Measurements from ENCODE around the gene PCYT2.

PCYT2 gene

DNA sequence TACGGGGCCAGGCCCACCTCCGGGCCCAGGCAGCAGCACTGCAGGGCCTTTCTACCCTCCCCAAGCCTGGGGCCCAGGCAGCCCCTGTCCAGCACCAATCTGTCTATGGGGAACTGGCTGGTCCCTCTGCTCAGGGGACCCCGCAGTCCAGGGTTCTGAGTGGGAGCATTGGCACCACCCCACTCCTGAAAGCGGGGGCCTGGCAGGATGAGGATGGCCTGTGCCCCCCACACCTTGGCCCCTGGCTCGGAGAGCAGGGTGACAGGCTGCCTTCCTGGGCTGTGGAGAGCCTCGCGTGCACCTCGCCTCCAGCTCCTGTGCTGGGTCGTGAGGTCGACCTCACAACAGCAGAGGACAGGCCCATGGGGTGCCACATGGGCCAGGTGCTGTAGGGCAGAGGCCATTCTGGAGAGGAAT is 7.8 kb downstream of the PCYT2 start:
- H3K4me3 ChIP-seq (ENCODE audit: low read depth, low read length): no peak overlapping the region
- H3K4me1 ChIP-seq (ENCODE audit: control insufficient read depth, insufficient read depth, low read length, unreplicated experiment): peaks cover 9% of the 10 kb centered on the region
- peaks cover 4% of the 10 kb centered on the region; the same call in 1 of the 2 replicates for H3K36me3 ChIP-seq (ENCODE audit: insufficient read depth, low read length)
- no peak overlapping the region for H3K27ac ChIP-seq (ENCODE audit: low read depth, low read length)
- H2AFZ ChIP-seq (ENCODE audit: low read length, unreplicated experiment): no peak overlapping the region
- no peaks in the 10 kb centered on the region for H3K27me3 ChIP-seq (ENCODE audit: insufficient read depth, low read length)
- H3K79me2 ChIP-seq (ENCODE audit: control insufficient read depth, insufficient read depth, low read length, unreplicated experiment): no peaks in the 10 kb centered on the region

DNA sequence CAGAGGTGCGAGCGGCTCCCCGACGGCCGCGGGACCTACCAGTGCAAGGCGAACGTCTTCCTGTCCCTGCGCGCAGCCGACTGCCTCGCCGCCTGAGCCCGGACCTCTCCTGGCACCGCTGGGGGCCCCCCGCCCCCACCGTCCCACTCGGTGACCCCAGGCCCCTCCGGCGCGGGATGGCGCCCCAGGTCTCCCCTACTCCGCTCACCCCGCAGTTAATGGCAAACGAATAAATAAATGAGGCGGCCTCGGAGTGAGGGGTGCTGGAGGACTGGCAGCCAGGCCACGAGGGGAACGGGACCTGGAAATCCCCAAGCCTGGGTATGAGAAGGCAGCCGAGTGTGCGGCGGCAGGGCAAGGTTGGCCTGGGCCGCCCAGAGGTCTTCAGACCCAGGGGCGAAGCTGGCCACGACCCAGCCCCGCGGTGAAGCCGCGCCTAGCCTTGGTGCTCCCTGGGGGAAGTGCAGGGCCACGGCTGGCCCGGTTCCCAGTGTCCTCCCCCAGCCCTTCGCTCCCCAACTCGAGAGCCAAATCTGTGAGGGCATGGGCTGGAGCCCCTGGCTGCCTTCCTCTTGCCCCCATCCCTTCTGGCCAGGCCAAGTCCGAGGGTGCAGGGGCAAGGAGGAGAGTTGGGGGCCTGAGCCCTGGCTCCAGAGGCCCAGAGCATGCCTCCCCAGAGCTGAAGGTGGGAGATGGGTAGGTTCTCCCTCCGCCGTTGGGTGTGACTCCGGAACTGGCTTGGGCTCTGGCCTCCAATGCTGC is 8.4 kb downstream of the PCYT2 start:
- H3K4me3 ChIP-seq (ENCODE audit: low read depth, low read length): peak overlapping the region; percentile 63
- peaks cover 13% of the 10 kb centered on the region for H3K4me1 ChIP-seq (ENCODE audit: control insufficient read depth, insufficient read depth, low read length, unreplicated experiment)
- H3K27ac ChIP-seq (ENCODE audit: low read depth, low read length): no peak overlapping the region
- H3K79me2 ChIP-seq (ENCODE audit: control insufficient read depth, insufficient read depth, low read length, unreplicated experiment): no peaks in the 10 kb centered on the region
- H3K36me3 ChIP-seq (ENCODE audit: insufficient read depth, low read length): peaks cover 4% of the 10 kb centered on the region; the same call in 1 of the 2 replicates
- H3K27me3 ChIP-seq (ENCODE audit: insufficient read depth, low read length): no peaks in the 10 kb centered on the region
- no peak overlapping the region for H2AFZ ChIP-seq (ENCODE audit: low read length, unreplicated experiment)

DNA sequence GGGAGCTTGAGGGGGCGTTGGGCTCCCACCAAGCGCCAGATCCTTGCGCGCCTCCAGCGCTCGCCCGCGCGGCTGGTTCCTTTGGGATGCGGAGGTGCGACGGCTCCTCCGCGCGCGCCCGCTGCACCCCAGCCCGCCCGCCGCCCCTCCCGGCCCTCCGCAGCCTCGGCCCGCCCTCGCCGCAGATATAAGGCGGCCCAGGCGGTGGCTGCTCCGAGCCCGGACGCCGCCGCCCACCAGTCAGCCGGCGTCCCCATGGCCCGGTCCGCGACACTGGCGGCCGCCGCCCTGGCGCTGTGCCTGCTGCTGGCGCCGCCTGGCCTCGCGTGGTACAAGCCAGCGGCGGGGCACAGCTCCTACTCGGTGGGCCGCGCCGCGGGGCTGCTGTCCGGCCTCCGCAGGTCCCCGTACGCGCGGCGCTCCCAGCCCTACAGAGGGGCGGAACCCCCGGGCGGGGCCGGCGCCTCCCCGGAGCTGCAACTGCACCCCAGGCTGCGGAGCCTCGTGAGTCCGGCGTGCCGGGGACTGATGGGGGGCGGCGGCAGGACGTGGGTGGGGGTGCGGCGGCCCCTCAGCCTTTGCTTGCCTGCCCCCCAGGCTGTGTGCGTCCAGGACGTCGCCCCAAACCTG is 9.1 kb downstream of the PCYT2 start, which contains the start of gene NPB:
Gene NPB (plus strand): TSS at position 216 of the 630 bp plus-strand sequence. CDS start 40 bp downstream, at position 256.
- no peak within 1 kb of the TSS for H2AFZ ChIP-seq (ENCODE audit: low read length, unreplicated experiment)
- H3K79me2 ChIP-seq (ENCODE audit: control insufficient read depth, insufficient read depth, low read length, unreplicated experiment): no peaks in the 10 kb centered on the region
- H3K27ac ChIP-seq (ENCODE audit: low read depth, low read length): no peak within 1 kb of the TSS
- peaks cover 20% of the 10 kb centered on the region for H3K4me1 ChIP-seq (ENCODE audit: control insufficient read depth, insufficient read depth, low read length, unreplicated experiment)
- peak within 1 kb of the TSS; percentile 63 for H3K4me3 ChIP-seq (ENCODE audit: low read depth, low read length)
- H3K36me3 ChIP-seq (ENCODE audit: insufficient read depth, low read length): peaks cover 4% of the 10 kb centered on the region; the same call in 1 of the 2 replicates
- no peaks in the 10 kb centered on the region for H3K27me3 ChIP-seq (ENCODE audit: insufficient read depth, low read length)

DNA sequence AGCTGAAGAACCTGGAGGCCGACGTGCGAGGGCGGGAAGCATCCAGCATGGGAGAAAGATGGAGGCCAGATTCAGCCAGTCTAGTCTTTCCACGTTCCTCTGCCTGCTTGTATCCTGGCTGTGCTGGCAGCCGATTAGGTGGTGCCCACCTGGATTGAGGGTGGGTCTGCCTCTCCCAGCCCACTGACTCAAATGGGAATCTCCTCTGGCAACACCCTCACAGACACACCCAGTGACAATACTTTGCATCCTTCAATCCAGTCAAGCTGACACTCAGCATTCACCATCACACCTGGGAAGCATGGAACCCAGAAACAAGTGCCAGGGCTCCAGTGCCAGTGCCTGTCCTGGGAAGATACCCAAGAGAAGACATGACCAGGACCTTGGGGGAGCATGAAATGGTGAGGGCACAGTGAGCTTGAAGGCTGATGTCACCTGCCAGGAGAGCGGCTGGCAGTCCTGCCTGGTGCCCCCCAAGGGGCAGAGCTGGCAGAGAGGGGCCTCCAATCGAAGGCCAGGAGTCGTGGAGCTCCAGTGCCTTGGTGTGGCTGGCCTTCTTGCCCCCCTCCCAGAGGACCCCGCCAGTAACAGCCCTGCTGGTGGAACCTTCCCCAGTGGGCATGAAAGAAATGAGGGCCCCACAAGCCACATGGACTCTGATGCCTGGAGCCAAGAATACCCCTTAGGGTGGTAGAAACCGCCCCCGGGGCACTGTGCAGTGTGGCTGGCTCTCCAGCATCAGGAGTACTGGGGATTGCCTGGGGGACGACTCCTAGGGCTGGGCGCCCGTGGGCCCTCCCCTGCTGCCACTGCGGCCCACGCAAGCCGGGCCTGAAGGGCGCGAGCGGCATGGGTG is 9.8 kb downstream of the PCYT2 start:
- no peak overlapping the region for H3K27ac ChIP-seq (ENCODE audit: low read depth, low read length)
- no peak overlapping the region for H2AFZ ChIP-seq (ENCODE audit: low read length, unreplicated experiment)
- no peaks in the 10 kb centered on the region for H3K27me3 ChIP-seq (ENCODE audit: insufficient read depth, low read length)
- no peaks in the 10 kb centered on the region for H3K79me2 ChIP-seq (ENCODE audit: control insufficient read depth, insufficient read depth, low read length, unreplicated experiment)
- H3K36me3 ChIP-seq (ENCODE audit: insufficient read depth, low read length): peaks cover 4% of the 10 kb centered on the region; the same call in 1 of the 2 replicates
- peaks cover 20% of the 10 kb centered on the region for H3K4me1 ChIP-seq (ENCODE audit: control insufficient read depth, insufficient read depth, low read length, unreplicated experiment)
- peak overlapping the region; percentile 63; the same call in 1 of the 2 replicates for H3K4me3 ChIP-seq (ENCODE audit: low read depth, low read length)

DNA sequence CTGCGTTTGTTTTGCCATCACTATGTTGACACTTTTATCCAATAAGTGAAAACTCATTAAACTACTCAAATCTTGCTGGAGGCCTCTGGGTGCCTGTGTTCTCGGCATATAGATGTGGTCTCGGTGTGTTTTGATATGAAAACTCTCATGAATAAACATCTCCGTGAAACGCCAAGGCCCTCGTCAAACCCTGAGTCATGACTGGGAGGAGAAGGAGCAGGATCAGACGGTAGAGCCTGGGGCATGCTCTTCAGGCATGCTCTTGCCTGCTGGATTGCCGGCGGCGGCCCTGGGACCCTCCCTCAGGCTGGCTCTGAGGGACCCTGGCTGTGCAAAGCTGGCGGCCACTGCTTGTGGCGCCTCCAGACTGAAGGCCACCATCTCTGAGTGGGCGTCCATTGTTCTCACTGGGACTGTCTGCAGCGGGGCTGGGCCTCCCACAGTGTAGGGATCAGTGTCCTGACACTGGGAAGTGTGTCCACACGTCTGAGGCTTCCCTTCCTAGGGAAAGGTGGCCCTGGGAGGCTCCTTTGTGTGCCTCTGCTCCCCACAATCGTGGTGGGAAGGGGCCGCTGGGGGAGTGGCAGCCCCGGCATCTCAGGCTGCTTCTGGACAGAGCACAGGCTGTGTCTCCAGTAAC is 10.9 kb downstream of the PCYT2 start:
- Histone ChIP-seq H3K4me1 (ENCODE audit: control insufficient read depth, insufficient read depth, low read length, unreplicated experiment) (peaks cover 20% of the 10 kb centered on the region), H3K4me3 (ENCODE audit: low read depth, low read length) (no peak overlapping the region), H3K79me2 (ENCODE audit: control insufficient read depth, insufficient read depth, low read length, unreplicated experiment) (no peaks in the 10 kb centered on the region), H3K27ac (ENCODE audit: low read depth, low read length) (no peak overlapping the region), H3K27me3 (ENCODE audit: insufficient read depth, low read length) (no peaks in the 10 kb centered on the region), H3K36me3 (ENCODE audit: insufficient read depth, low read length) (peaks cover 7% of the 10 kb centered on the region; the same call in 1 of the 2 replicates), H2AFZ (ENCODE audit: low read length, unreplicated experiment) (no peak overlapping the region)

DNA sequence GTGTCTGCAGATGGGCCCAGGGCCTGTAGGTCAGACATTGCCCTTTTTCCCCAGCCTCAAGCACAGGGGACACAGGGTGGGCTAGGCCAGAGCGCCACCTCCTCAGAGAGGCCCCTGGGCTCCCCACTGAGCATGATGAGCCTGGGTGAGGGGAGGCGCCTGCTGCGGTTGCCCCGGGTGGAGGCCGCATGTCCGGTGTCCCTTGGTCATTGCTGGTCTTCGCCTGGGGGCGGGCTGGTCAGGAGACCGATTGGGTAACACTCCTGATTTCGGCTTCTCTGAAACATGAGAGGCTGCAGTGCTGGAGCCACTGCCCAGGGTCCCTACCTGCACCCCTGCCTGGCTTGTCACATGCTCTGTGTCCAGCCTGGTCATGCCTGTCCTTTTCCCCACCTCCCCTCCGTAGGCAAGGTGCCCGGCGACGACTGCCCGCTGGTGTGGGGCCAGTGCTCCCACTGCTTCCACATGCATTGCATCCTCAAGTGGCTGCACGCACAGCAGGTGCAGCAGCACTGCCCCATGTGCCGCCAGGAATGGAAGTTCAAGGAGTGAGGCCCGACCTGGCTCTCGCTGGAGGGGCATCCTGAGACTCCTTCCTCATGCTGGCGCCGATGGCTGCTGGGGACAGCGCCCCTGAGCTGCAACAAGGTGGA is 11.6 kb downstream of the PCYT2 start:
- Histone ChIP-seq H3K4me1 (ENCODE audit: control insufficient read depth, insufficient read depth, low read length, unreplicated experiment) (peaks cover 20% of the 10 kb centered on the region), H3K36me3 (ENCODE audit: insufficient read depth, low read length) (peaks cover 10% of the 10 kb centered on the region; the same call in 1 of the 2 replicates), H3K27ac (ENCODE audit: low read depth, low read length) (peak overlapping the region; percentile 91), H3K27me3 (ENCODE audit: insufficient read depth, low read length) (no peaks in the 10 kb centered on the region), H3K79me2 (ENCODE audit: control insufficient read depth, insufficient read depth, low read length, unreplicated experiment) (no peaks in the 10 kb centered on the region), H3K4me3 (ENCODE audit: low read depth, low read length) (no peak overlapping the region), H2AFZ (ENCODE audit: low read length, unreplicated experiment) (no peak overlapping the region)

DNA sequence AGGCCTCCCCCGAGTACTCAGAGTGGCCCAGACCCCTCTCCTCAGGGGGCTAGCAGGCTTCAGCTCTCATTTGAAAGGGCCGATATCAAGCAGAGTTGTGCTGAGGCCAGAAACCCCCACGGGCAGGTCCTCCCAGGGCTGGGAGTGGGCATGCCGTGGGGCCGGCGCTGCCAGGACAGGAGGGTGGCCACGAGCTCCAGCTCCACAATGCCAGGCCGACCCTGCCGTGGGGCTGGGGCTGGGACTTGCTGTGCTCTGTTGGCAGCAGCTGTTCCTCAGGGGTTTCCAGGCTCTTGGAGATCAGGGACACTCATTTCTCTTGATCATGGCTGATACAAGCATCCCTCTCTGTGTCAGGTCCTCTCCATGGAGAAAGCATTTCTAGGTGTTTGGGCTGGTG is 12.3 kb downstream of the PCYT2 start:
- peaks cover 13% of the 10 kb centered on the region; the same call in 1 of the 2 replicates for H3K36me3 ChIP-seq (ENCODE audit: insufficient read depth, low read length)
- no peaks in the 10 kb centered on the region for H3K27me3 ChIP-seq (ENCODE audit: insufficient read depth, low read length)
- peak overlapping the region; percentile 91 for H3K27ac ChIP-seq (ENCODE audit: low read depth, low read length)
- H3K4me3 ChIP-seq (ENCODE audit: low read depth, low read length): peak overlapping the region; percentile 34; the same call in 1 of the 2 replicates
- H2AFZ ChIP-seq (ENCODE audit: low read length, unreplicated experiment): no peak overlapping the region
- peaks cover 20% of the 10 kb centered on the region for H3K4me1 ChIP-seq (ENCODE audit: control insufficient read depth, insufficient read depth, low read length, unreplicated experiment)
- H3K79me2 ChIP-seq (ENCODE audit: control insufficient read depth, insufficient read depth, low read length, unreplicated experiment): peaks cover 4% of the 10 kb centered on the region

DNA sequence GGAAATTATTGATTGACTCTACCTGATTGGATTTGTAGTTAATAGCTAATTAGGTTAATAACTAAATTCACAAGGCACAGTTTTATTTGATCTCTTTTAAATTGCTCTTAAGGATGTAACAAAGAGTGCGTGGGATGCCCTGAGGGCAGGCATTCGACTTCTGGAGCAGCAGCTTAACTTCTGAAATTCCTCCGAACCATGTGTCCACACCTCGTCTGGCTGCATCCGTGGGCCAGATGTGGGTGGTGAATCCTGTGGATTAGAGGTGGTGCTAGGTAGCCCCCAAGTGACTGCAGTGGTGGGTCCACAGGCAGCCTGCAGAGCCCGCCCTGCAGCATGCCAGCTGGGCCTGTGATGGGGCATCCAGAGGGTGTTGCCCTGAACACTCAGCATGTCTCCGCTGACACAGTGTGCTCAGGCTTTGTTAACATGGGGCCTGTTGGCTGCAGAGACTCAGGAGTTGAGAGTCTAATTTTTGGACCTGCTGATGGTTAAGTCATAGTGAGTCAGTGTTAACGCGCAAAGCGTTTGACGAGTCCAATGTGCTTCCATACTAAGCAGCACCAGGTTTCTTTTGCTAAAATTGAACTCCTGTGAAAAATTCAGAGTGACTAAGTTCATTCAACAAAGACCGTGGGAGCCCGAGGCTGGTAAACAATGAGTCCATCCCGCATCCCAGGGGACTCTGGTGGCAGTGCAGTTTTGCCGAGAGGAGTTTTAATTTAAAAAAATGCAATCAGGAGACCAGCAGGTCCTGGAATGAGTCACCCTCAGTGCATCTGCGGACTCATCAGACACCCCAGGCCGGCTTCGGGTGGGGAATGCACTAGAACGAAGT is 13.0 kb downstream of the PCYT2 start:
- Histone ChIP-seq H3K4me3 (ENCODE audit: low read depth, low read length) (peak overlapping the region; percentile 34; the same call in 1 of the 2 replicates), H2AFZ (ENCODE audit: low read length, unreplicated experiment) (no peak overlapping the region), H3K4me1 (ENCODE audit: control insufficient read depth, insufficient read depth, low read length, unreplicated experiment) (peaks cover 20% of the 10 kb centered on the region), H3K36me3 (ENCODE audit: insufficient read depth, low read length) (peaks cover 13% of the 10 kb centered on the region; the same call in 1 of the 2 replicates), H3K79me2 (ENCODE audit: control insufficient read depth, insufficient read depth, low read length, unreplicated experiment) (peaks cover 4% of the 10 kb centered on the region), H3K27me3 (ENCODE audit: insufficient read depth, low read length) (no peaks in the 10 kb centered on the region), H3K27ac (ENCODE audit: low read depth, low read length) (peak overlapping the region; percentile 91)

DNA sequence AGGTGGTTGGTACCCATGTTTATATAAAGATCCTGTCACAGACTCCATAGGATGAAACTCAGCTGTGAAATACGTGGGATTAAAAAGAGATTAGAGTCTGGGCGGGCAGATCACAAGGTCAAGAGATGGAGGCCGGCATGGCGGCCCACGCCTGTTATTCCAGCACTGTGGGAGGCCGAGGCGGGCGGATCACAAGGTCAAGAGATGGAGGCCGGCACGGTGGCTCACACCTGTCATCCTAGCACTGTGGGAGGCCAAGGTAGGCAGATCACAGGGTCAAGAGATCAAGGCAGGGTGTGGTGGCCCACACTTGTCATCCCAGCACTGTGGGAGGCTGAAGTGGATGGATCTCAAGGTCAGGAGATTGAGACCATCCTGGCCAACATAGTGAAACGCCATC is 15.8 kb downstream of the PCYT2 start:
- Histone ChIP-seq H3K4me1 (ENCODE audit: control insufficient read depth, insufficient read depth, low read length, unreplicated experiment) (peaks cover 26% of the 10 kb centered on the region), H3K27ac (ENCODE audit: low read depth, low read length) (no peak overlapping the region), H3K36me3 (ENCODE audit: insufficient read depth, low read length) (peaks cover 9% of the 10 kb centered on the region; the same call in 1 of the 2 replicates), H3K4me3 (ENCODE audit: low read depth, low read length) (no peak overlapping the region), H2AFZ (ENCODE audit: low read length, unreplicated experiment) (no peak overlapping the region), H3K79me2 (ENCODE audit: control insufficient read depth, insufficient read depth, low read length, unreplicated experiment) (peaks cover 22% of the 10 kb centered on the region), H3K27me3 (ENCODE audit: insufficient read depth, low read length) (no peaks in the 10 kb centered on the region)

Measured in ACC112 (cell line).